Medulla oblongata (tissue), 1 donor: ENCODE results near the gene ZCCHC9.
"Not testable (repeated sequence)": the region's sequence is repeated elsewhere in the genome, so short reads cannot be mapped to it uniquely, and the experiment has no call there.

Source experiments
- DNase-seq: peaks from one replicate; pipeline ENCODE4 v3.0.0-alpha.2; 2015; ENCODE audit errors: extremely low spot score

The ZCCHC9 gene, protein sequence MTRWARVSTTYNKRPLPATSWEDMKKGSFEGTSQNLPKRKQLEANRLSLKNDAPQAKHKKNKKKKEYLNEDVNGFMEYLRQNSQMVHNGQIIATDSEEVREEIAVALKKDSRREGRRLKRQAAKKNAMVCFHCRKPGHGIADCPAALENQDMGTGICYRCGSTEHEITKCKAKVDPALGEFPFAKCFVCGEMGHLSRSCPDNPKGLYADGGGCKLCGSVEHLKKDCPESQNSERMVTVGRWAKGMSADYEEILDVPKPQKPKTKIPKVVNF

GRCh38 chr5:81301271-81302015, at the start of gene ZCCHC9:
ZCCHC9 (plus strand) TSS chr5:81301587; CDS start chr5:81304758, 3,171 bp downstream.
- peak; percentile 97 for DNase-seq

DNA sequence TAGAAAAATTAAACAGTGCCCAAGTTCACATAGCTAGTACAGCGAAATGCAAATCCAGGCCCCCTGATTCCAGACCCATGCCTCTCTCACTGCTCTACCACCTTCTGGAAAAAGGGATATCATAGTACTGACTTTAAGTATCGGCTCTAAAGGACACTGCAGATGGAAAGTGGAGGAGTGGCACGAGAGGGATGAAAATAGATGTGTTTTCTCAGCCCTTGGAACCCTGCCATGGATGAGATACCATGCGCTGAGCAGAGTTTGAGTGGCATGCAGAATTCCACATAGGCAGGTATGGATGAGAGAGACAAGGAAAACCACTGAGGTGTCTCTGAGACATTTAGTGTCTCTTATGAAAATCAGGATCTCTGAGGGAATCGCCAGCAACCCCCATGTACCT, 49.5 kb upstream of the ZCCHC9 start:
- DNase-seq, result no peak

- DNase-seq, result peak; percentile 73
Measured at GRCh38 chr5:81252904-81253303, 48.5 kb upstream of the ZCCHC9 start.

- no peak for DNase-seq
Measured at GRCh38 chr5:81253875-81254274, 47.5 kb upstream of the ZCCHC9 start.

GRCh38 chr5:81254886-81255559, 46.4 kb upstream of the ZCCHC9 start:
- no peak for DNase-seq

GRCh38 chr5:81256766-81257165, 44.6 kb upstream of the ZCCHC9 start:
- DNase-seq, result no peak

DNA sequence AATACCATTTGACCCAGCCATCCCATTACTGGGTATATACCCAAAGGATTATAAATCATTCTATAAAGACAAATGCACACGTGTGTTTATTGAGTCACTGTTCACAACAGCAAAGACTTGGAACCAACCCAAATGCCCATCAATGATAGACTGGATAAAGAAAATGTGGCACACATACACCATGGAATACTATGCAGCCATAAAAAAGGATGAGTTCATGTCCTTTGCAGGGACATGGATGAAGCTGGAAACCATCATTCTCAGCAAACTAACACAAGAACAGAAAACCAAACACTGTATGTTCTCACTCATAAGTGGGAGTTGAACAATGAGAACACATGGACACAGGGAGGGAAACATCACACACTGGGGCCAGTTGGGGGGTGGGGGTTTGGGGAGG, 38.6 kb upstream of the ZCCHC9 start:
- DNase-seq, result not testable (repeated sequence)

- no peak for DNase-seq
Measured at GRCh38 chr5:81265101-81265500, 36.3 kb upstream of the ZCCHC9 start.

- no peak for DNase-seq
Measured at GRCh38 chr5:81268521-81269196, 32.7 kb upstream of the ZCCHC9 start.

GRCh38 chr5:81269751-81270393, 31.5 kb upstream of the ZCCHC9 start:
- DNase-seq, result no peak

DNA sequence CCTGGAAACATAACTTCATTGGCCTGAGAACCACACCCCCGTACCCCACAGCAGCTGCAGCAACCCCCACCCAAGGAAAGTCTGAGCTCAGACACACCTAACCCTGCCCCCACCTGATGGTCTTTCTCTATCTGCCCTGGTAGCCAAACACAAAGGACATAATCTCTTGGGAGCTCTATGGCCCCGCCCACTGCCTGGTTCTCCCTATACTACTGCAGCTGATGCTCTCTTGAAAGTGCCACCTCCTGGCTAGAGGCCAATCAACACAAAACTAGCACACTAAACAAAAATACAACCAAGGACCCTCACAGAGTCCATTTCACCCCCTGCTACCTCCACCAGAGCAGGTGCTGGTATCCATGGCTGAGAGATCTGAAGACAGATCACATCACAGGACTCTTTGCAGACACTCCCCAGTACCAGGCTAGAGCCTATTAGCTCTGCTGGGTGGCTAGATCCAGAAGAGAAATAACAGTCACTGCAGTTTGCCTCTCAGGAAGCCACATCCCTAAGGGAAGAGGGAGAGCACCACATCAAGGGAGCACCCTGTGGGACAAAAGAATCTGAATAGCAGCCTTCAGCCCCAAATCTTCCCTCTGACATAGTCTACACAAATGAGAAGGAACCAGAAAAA, 30.9 kb upstream of the ZCCHC9 start:
- DNase-seq, result not testable (repeated sequence)

DNA sequence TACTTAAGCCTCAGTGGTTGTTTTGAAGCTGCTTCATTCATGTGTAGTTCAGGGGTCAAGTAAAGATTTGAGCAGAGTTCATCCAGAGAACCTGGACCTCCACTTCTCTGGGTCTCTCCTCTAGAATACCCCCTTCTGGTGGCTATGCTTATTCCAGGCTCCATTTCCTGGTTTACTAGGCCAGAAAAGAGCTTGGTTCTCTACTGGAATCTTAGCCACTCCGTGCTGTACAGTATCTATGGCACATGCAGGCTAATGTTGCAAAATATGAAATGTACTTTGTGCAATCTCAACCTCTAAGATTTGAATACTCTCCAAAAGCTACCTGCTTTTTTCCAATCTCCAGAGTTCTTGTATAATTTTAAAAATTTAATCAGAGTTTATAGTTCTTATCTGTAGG, 17.4 kb upstream of the ZCCHC9 start:
- no peak for DNase-seq

DNA sequence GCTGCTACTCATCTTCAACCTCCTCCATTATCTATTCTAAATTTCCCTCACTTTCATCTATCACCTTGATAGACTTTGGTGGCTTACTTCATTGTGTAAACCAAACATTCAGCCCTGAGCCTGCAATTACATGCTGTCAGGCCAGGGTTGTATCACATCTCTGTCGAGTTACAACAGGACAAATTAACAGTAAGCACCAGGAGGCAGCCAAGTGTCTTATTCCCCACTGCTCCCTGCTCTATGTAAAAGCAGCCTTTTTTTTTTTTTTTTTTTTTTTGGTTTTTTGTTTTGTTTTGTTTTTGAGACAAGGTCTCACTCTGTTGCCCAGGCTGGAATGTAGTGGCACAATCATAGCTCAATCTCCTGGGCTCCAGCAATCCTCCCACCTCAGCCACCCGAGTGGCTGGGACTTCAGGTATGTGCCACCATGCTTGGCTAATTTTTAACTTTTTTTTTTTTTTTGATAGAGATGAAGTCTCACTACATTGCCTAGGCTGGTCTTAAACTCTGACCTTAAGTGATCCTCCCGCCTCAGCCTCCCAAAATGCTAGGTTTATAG, 15.2 kb upstream of the ZCCHC9 start:
- DNase-seq, result no peak

DNA sequence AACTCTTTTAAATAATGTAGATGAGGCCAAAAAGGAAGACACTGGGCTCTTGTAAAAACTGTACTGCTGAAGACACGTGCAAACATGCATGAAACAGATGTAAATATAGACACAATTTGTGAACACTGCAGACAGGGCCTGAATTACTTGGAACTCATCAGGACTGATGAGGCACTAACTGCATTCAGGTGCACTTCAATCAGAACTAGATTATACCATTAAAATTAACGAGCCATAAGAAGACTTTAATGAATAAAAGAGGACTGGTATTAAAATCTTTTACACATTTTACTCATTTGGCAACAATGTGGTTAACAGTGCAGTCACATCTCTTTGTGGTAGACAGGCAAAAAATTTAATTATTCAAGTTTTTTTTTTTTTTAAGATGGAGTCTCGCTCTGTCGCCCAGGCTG, 13.4 kb upstream of the ZCCHC9 start:
- no peak for DNase-seq

GRCh38 chr5:81290146-81290545, 11.2 kb upstream of the ZCCHC9 start:
- DNase-seq, result no peak

DNA sequence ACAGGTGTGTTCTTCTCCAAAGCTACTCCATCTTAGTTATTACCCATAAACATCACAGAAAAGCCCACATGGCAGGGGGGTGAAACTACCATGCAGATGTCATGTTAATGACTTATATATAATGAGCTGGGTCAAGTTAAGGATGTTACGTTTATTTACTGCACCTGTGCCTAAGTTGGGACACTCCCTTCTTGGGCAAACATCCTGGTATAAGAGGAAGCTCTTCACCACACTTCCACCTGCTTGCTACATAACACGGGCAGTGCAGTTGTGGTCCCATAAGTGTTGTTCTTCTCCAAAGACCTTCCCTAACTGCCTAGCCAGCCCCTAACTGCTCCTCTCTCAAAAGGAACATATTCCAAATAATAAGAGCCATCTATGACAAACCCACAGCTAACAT, 9.3 kb upstream of the ZCCHC9 start:
- no peak for DNase-seq

DNA sequence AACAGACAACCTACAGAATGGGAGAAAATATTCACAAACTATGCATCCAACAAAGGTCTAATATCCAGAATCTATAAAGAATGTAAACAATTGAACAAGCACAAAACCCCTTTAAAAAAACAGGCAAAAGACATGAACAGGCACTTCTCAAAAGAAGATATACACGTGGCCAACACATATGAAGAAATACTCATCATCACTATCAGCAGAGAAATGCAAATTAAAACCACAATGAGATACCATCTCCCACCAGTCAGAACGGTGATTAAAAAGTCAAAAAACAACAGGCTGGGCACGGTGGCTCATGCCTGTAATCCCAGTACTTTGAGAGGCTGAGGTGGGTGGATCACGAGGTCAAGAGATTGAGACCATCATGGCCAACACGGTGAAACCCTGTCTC, 7.4 kb upstream of the ZCCHC9 start:
- DNase-seq, result not testable (repeated sequence)

- DNase-seq, result no peak
Measured at GRCh38 chr5:81297531-81297930, 3.9 kb upstream of the ZCCHC9 start.

DNA sequence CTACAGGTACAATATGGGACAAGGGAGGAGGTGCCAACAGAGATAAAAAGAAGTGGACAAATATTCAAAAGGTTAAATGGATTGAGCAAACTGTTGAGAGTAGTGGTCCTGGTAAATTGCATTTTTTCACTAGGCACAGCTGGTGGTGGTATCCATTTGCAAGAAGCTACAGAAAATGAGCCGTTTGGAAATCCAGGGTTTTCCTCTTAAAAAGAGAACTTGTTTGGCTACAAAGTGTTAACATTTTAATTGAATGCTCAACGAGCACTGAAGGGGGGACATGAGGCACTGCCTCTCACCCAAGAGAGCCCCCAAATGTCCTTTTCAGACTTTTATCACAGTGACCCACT, 491 bp upstream of the ZCCHC9 start:
- DNase-seq, result no peak

GRCh38 chr5:81302596-81302995, 1.2 kb downstream of the ZCCHC9 start:
- no peak for DNase-seq

GRCh38 chr5:81303563-81303962, 2.2 kb downstream of the ZCCHC9 start:
- no peak for DNase-seq
